GM18517 (cell line): ENCODE results near the gene INTS2.
"Not testable (repeated sequence)": the region's sequence is repeated elsewhere in the genome, so short reads cannot be mapped to it uniquely, and the experiment has no call there.

ENCODE experiments used
- ATAC-seq: cut with Tn5 transposase; IDR thresholded peaks from one replicate; pipeline ENCODE4 v1.9.1; 2021; ENCODE audit warnings: mild to moderate bottlenecking, moderate library complexity; ENCODE audit not compliant: unreplicated experiment

The INTS2 gene

GRCh38 chr17:61825448-61826137, 102.2 kb downstream of the INTS2 start:
- ATAC-seq, result no peak

GRCh38 chr17:61822326-61823285, 105.2 kb downstream of the INTS2 start:
- no peak for ATAC-seq

GRCh38 chr17:61821655-61822054, 106.1 kb downstream of the INTS2 start:
- ATAC-seq, result no peak

- ATAC-seq, result not testable (repeated sequence)
Observed at GRCh38 chr17:61819265-61819664, 108.5 kb downstream of the INTS2 start.

GRCh38 chr17:61818225-61818624, 109.6 kb downstream of the INTS2 start:
- no peak for ATAC-seq

GRCh38 chr17:61817452-61817851, 110.3 kb downstream of the INTS2 start:
- no peak for ATAC-seq

- no peak for ATAC-seq
Observed at GRCh38 chr17:61816538-61816937, 111.2 kb downstream of the INTS2 start.

- no peak for ATAC-seq
Observed at GRCh38 chr17:61815863-61816503, 111.8 kb downstream of the INTS2 start.
